Right kidney (tissue), 9 donors: ENCODE results near the gene ST8SIA1.
"Not testable (repeated sequence)": the region's sequence is repeated elsewhere in the genome, so short reads cannot be mapped to it uniquely, and the experiment has no call there.

Experiments
- DNase-seq: peaks from one replicate; pipeline ENCODE4 v3.0.0-alpha.2; 2016
- long read RNA-seq, 8 donors: transcript quantifications; one replicate each; lab custom pipeline, GENCODE V29; 2026

ST8SIA1 gene, protein sequence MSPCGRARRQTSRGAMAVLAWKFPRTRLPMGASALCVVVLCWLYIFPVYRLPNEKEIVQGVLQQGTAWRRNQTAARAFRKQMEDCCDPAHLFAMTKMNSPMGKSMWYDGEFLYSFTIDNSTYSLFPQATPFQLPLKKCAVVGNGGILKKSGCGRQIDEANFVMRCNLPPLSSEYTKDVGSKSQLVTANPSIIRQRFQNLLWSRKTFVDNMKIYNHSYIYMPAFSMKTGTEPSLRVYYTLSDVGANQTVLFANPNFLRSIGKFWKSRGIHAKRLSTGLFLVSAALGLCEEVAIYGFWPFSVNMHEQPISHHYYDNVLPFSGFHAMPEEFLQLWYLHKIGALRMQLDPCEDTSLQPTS
- long read RNA-seq, donor 1, full-length matches to known transcripts: 2 of 2 reads
- long read RNA-seq, donor 1, partial matches to known transcripts: 0 of 2 reads
- long read RNA-seq, donor 1, other reads (novel, unspliced or antisense): 0 of 2 reads
- long read RNA-seq, donor 2: 0 reads
- long read RNA-seq, donor 3: 0 reads
- long read RNA-seq, donor 4, full-length matches to known transcripts: 3 of 54 reads
- long read RNA-seq, donor 4, partial matches to known transcripts: 35 of 54 reads
- long read RNA-seq, donor 4, other reads (novel, unspliced or antisense): 16 of 54 reads
- long read RNA-seq, donor 5, full-length matches to known transcripts: 2 of 2 reads
- long read RNA-seq, donor 5, partial matches to known transcripts: 0 of 2 reads
- long read RNA-seq, donor 5, other reads (novel, unspliced or antisense): 0 of 2 reads
- long read RNA-seq, donor 6: 0 reads
- long read RNA-seq, donor 7, full-length matches to known transcripts: 2 of 71 reads
- long read RNA-seq, donor 7, partial matches to known transcripts: 27 of 71 reads
- long read RNA-seq, donor 7, other reads (novel, unspliced or antisense): 42 of 71 reads
- long read RNA-seq, donor 8, full-length matches to known transcripts: 3 of 44 reads
- long read RNA-seq, donor 8, partial matches to known transcripts: 14 of 44 reads
- long read RNA-seq, donor 8, other reads (novel, unspliced or antisense): 27 of 44 reads

GRCh38 chr12:22334410-22335100 is at the start of gene ST8SIA1:
TSS of gene ST8SIA1 (minus strand) at chr12:22334707. CDS start at chr12:22334232, 475 bp downstream.
- no peak for DNase-seq

DNA sequence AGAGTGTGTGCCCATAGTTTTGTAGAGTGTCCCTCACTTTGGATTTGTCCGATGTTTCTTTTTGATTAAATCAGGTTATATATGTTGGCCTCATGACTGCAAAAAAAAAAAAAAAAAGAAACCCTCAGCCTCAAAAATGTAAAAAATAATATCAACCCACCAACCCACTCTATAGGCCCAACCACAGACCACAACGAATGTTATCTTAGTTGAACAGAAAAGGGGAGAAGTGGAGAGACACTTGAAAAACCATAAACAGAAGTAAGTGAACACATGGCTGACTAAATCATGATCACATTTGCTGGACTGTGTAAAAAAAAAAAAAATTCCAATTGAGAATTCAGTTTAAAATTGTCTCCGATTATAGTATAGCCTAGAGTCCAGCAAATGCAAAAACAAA is 45.5 kb upstream of the ST8SIA1 start:
- DNase-seq: no peak

DNA sequence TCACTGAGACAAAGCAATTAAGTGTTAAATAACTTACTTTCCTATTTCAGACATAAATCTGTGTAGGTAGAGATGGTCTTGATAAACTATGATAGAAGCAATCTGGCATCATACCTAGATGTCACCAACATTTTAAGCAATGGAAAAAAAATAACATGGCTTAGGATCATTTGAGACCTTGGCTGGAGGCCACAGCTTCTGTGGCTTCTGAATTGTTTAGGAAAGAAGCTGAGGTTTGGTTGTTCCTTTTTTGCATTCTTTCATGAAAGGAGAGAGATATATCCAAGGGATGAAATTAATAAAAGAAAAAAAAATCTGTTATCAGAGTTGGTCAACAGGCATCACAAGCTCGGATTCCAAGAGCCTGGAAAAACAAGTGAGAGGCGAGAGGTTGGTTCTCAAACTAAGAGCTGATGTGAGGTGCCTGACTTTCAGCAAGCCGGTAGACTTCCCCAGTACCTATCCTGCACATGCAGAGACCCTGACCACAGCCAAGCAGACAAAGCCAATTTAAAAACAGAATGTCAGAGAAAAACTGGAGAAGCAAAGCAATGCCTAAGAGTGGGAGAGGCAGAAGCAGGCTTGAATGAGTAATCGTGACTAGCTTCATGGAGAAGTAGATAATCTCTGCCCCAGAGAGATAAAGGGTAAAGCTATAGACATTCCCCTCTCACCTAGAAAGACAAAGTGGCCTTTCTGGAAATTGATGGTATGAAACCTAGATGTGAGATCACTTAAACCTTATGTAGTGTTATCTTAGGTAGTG is 43.4 kb upstream of the ST8SIA1 start:
- DNase-seq: no peak

- DNase-seq: not testable (repeated sequence)
Measured at GRCh38 chr12:22376596-22377150, 42.2 kb upstream of the ST8SIA1 start.

DNA sequence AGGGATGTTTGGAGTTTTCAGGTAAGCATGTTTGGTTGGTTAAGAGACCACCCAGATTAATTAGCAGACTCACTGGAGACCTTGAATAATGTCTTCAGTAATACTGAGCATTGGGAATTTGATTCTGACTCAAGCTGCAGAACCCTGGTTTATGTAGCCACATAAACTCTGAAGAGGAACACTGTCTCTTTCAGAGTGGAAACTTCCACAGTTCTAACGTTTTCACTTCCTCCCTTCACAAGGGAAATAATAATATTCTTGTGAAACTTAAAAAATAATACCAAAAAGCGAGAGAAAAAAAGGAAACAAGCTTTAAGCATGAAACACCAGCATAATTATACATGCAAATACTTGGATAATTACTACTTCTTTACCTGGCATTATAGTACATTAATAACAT is 40.0 kb upstream of the ST8SIA1 start:
- no peak for DNase-seq

DNA sequence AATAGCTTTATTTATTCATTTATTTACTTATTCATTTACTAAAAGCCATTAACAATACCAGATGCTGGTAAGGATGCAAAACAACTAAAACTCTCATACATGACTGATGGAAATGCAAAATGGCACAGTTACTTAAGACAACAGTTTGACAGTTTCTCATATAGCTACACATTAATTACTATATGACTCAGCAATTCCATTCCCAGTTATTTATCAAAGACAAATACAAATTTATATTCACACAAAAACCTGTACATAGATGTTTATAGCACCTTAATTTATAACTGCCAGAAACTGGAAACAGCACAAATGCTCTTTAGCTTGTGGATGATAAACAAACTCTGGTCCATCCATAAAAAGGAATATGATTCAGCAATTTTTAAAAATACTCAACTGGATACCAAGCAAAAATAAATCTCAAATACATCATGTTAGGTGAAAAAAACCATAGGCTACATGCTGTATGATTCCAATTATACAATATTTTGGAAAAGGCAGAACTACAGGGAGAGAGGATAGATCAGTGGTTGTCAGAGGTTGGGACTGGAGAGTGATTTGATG is 37.9 kb upstream of the ST8SIA1 start:
- no peak for DNase-seq

- no peak for DNase-seq
Measured at GRCh38 chr12:22366181-22366580, 31.7 kb upstream of the ST8SIA1 start.

DNA sequence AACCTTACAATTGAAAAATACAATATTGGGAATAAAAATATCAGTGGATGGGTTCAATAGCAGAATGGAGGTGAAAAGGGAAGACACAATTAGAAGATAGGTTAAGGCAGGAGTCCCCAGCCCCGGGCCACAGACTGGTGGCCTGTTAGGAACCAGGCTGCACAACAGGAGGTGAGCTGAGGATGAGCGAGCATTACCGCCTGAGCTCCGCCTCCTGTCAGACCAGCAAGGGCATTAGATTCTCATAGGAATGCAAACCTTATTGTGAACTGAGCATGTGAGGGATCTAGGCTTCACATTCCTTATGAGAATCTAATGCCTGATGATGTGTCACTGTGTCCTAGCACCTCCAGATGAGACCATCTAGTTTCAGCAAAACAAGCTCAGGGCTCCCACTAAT is 27.3 kb upstream of the ST8SIA1 start:
- no peak for DNase-seq

DNA sequence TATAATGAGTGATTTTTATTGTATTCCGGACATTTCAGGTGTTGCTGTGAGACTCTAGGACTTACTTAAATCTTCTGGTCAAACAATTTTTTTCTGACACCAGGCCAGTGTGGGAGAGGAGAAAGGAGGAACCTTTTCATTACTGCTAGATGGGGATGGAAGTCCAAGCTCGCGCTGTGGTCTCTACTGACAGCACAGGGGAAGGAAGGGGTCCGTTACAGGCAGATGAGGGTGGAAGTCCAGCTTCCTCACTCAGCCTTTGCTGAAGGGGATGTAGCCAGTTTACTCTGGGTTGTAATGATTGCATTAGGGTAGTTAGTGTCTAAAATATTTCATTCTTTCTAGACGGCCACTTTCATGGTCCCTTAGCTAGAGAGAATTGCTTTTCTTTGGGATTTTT is 26.3 kb upstream of the ST8SIA1 start:
- DNase-seq: no peak

DNA sequence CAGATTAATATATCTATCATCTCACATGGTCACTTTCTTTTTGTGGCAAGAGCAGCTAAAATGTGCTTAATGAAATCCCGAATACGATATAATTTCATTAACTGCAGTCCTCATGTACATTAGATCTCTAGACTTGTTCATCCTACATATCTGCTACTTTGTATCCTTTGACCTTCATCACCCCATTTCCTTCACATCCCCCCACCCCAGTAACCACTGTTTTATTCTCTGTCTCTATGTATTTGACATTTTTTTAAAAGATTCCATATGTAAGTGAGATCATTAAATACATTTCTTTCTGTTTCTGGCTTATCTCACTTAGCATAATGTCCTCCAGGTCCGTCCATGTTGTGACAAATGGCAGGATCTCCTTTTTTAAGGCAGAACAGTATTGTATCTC is 23.0 kb upstream of the ST8SIA1 start:
- DNase-seq: no peak

DNA sequence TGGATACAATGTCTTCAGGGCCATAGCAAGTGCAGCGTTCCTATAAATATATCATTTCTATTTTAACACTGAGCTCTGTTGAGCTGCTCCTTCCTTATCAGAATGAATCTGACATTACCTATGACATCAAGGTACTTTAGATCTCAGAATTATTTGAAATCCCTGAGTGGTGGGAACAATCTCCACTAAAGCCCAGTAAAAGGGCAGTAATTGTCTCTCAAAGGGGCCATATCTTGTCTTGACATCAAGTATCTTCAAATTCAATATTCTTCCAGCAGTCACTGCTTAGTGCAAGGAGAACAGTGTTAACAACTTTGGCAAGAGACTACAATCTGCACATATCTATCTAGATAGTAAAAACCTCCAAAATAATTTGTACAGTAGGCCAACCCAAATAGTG is 21.7 kb upstream of the ST8SIA1 start:
- no peak for DNase-seq

DNA sequence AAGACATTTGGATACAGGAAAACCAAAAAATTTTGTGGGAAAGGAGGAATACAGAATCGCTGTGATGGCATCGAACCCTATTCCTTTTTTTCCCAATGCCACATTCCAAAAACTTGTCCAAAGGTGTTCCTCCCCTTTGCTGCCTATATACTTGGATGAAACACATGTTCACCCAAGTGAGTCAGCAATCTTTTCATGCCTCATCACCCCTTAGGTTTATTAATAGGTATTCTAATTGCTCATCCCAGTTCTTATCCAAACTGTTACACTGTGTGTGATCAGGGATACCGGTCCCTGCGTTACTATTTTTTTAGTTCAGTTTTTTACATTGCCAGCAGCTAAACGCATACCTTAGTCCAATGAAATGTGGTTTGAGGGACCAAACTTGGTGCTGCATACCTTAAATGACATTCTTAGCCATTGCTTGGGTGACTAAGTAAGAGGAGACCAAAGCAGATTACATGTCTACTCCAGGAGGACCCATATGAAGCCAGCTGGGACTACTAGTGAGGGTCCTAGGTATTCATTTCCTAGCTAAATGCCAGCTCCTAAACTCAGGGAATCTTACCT is 20.6 kb upstream of the ST8SIA1 start:
- DNase-seq: no peak

- DNase-seq: no peak
Measured at GRCh38 chr12:22353615-22354325, 19.3 kb upstream of the ST8SIA1 start.

DNA sequence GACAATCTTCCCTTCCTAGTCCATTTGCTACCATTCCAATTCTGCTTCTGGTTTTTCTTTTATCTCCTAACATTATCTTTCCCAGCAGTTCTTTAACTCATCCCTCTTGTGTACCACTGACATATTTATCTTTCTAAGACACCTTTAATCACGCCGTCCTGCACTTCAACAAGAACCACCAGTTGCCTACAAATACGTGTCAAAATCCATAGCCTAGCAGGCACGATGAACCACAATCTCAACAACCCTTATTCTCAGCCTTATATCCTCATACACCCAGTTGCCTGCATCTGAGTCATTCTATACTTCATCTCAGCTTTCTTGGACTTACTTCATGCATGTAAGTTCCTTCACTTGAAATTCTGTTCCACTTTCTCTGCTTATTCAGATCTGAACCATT is 16.4 kb upstream of the ST8SIA1 start:
- DNase-seq: no peak

DNA sequence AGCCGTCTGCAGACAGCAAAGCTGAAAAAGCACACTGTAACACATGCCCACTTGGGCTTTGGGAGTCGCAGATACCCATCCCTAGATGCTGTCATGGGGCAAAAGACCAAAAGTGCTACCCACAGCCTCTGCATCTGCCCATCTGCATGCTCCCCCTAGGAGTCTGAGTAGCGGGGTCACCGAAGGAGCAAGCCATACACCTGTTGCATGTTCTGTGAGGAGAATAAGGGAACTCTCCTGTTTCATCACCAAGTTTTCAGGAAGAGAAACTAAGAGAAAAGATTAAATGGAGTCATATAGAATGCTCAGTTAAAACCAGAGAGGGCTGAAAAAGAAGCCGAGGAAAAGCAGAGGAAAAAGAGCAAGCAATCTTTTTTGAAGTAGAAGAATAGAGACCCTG is 13.7 kb upstream of the ST8SIA1 start:
- no peak for DNase-seq

GRCh38 chr12:22340143-22340542 is 5.6 kb upstream of the ST8SIA1 start:
- no peak for DNase-seq

GRCh38 chr12:22339691-22340090 is 5.2 kb upstream of the ST8SIA1 start:
- DNase-seq: no peak

GRCh38 chr12:22335794-22336166 is 1.3 kb upstream of the ST8SIA1 start:
- no peak for DNase-seq

- peak; percentile 58 for DNase-seq
Measured at GRCh38 chr12:22333713-22334409, 646 bp downstream of the ST8SIA1 start.
